Gastrocnemius medialis (tissue), 4 donors: Measurements from ENCODE around the gene ISCA2. TPM values are rescaled to one million over a fixed set of nuclear protein-coding genes. Genes with fewer than 3 reads are reported as not detected.

Experiments used
- ATAC-seq, 2 donors: fragments of 150-250 bp; one replicate each; pipeline ENCODE4 v1.9.1; 2016
- DNase-seq, 2 donors: peaks; one replicate each; pipeline ENCODE4 v3.0.0-alpha.2; 2019
- H3K27ac ChIP-seq, 4 donors: fragments of 200-600 bp; sonication (generic); 1 replicate in 1 of 4; 2 replicates in 3 of 4; pipeline ENCODE4 v1.5.1; 2016 to 2018; ENCODE audit warnings: mild to moderate bottlenecking in 2 of 4, moderate library complexity in 1 of 4
- H3K27me3 ChIP-seq, 3 donors: fragments of 200-600 bp; sonication (generic) in 2 of 3; 1 replicate in 1 of 3; 2 replicates in 2 of 3; pipeline versions ENCODE4 v1.5.1 to v1.6.0; 2016 to 2019; ENCODE audit warnings: mild to moderate bottlenecking in 1 of 3, moderate library complexity in 1 of 3
- H3K36me3 ChIP-seq, 2 donors: fragments of 200-600 bp; sonication (generic) in 1 of 2; one replicate each; pipeline ENCODE4 v1.5.1; 2017 to 2018
- H3K4me1 ChIP-seq, 2 donors: fragments of 200-600 bp; sonication (generic) in 1 of 2; one replicate each; pipeline ENCODE4 v1.5.1; 2016 to 2017; ENCODE audit warnings: mild to moderate bottlenecking in 2 of 2
- H3K4me3 ChIP-seq, 4 donors: fragments of 200-600 bp; sonication (generic) in 3 of 4; 1 replicate in 1 of 4; 2 replicates in 3 of 4; pipeline ENCODE4 v1.5.1; 2016 to 2019; ENCODE audit warnings: mild to moderate bottlenecking in 2 of 4
- H3K9me3 ChIP-seq, 3 donors: fragments of 200-600 bp; sonication (generic) in 2 of 3; 1 replicate in 1 of 3; 2 replicates in 2 of 3; pipeline ENCODE4 v1.5.1; 2016 to 2019
- CTCF ChIP-seq, 5 experiments: fragments of 450-650 bp in 3 of 5; fragments of 200-600 bp in 2 of 5; sonication (generic) in 2 of 5; IDR thresholded peaks in 4 of 5; conservative IDR thresholded peaks in 1 of 5; 1 replicate in 4 of 5; 2 replicates in 1 of 5; pipeline ENCODE4 v1.5.1; 2016 to 2019; ENCODE audit warnings: antibody characterized with exemption in 5 of 5, mild to moderate bottlenecking in 3 of 5, moderate library complexity in 3 of 5
- POLR2A ChIP-seq, 2 donors: fragments of 450-650 bp; IDR thresholded peaks; one replicate each; pipeline ENCODE4 v1.6.1; 2017; ENCODE audit warnings: antibody characterized with exemption in 2 of 2, mild to moderate bottlenecking in 2 of 2, moderate library complexity in 2 of 2
- in situ Hi-C, 4 donors: fragments of 200-750 bp; cut with MboI; loops; one replicate each; pipeline versions ENCODE4 v1.15.0 to v1.8.0; 2017; ENCODE audit warnings: low sequenced_read_pairs in 4 of 4
- intact Hi-C: fragments of 100-400 bp; cut with DNase I; formaldehyde crosslinking; loops from one replicate; pipeline ENCODE4 v1.15.1; 2023; ENCODE audit warnings: low total_unique reads
- total RNA-seq, 4 donors: library from RNA; depleted of rRNA; stranded (reverse); fragments of >200 nt; gene quantifications; one replicate each; pipeline versions ENCODE4 v1.1.0 to v1.2.3, GENCODE V29; 2016

Gene ISCA2
- total RNA-seq, 4 donors from 2014 or later, result 9.9 to 11.6 (median 11.4) TPM

GRCh38 chr14:74504412-74504811 is 10.8 kb downstream of the ISCA2 start:
- Histone ChIP-seq H3K36me3 (no peaks in the 10 kb centered on the region), H3K4me1 (no peaks in the 10 kb centered on the region), H3K9me3 (no peaks in the 10 kb centered on the region), H3K4me3 (no peak overlapping the region), H3K27me3 (no peaks in the 10 kb centered on the region), H3K27ac (no peak overlapping the region)
- in situ Hi-C loops, result no loop called here
- ATAC-seq, result no peak
- TF ChIP-seq POLR2A (IDR thresholded peaks at IDR 0.05), result no peak
- no peak for TF ChIP-seq CTCF (IDR thresholded peaks at IDR 0.05 in 4 of 5, conservative IDR thresholded peaks at IDR 0.05 in 1 of 5)
- intact Hi-C loops, result no loop called here
- DNase-seq, result no peak

GRCh38 chr14:74504874-74505720 is 11.5 kb downstream of the ISCA2 start:
- no peak for TF ChIP-seq CTCF (IDR thresholded peaks at IDR 0.05 in 4 of 5, conservative IDR thresholded peaks at IDR 0.05 in 1 of 5)
- no peak for TF ChIP-seq POLR2A (IDR thresholded peaks at IDR 0.05)
- Histone ChIP-seq H3K27me3 (no peaks in the 10 kb centered on the region), H3K4me1 (no peaks in the 10 kb centered on the region), H3K4me3 (no peak overlapping the region), H3K9me3 (no peaks in the 10 kb centered on the region), H3K27ac (no peak overlapping the region), H3K36me3 (no peaks in the 10 kb centered on the region)
- DNase-seq, result no peak
- no peak for ATAC-seq
- intact Hi-C loops, result no loop called here
- in situ Hi-C loops, result no loop called here

DNA sequence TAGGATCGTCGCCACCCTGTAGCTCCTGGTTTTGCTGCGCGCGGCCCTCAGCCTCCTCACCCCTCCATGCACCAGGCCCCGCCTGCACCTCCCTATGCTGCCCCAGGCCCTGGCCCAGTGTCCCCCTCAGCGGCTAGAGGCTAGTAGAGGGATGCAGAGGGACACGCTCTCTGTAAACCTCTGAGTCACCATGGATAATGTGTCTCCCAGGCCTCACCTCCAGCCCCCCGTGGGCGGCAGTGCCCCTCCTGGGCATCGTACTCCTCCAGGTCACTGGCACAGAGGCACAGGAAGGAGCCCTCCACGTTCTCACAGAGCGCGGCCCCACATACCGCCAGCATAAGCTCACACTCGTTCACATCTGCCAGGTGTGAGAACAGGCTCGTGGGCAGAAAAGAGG is 12.3 kb downstream of the ISCA2 start:
- Histone ChIP-seq H3K36me3 (no peaks in the 10 kb centered on the region), H3K4me3 (no peak overlapping the region), H3K27me3 (no peaks in the 10 kb centered on the region), H3K27ac (no peak overlapping the region), H3K4me1 (no peaks in the 10 kb centered on the region), H3K9me3 (no peaks in the 10 kb centered on the region)
- DNase-seq, result no peak
- TF ChIP-seq CTCF (IDR thresholded peaks at IDR 0.05 in 4 of 5, conservative IDR thresholded peaks at IDR 0.05 in 1 of 5) (no peak), POLR2A (IDR thresholded peaks at IDR 0.05) (no peak)
- ATAC-seq, result no peak
- intact Hi-C loops (no loop called here), in situ Hi-C loops (no loop called here)

- no peak for DNase-seq
- intact Hi-C loops (no loop called here), in situ Hi-C loops (no loop called here)
- H3K27ac ChIP-seq, result no peak overlapping the region
- no peak overlapping the region for H3K4me3 ChIP-seq
- no peaks in the 10 kb centered on the region for H3K9me3 ChIP-seq
- no peaks in the 10 kb centered on the region for H3K27me3 ChIP-seq
- no peaks in the 10 kb centered on the region for H3K36me3 ChIP-seq
- H3K4me1 ChIP-seq, result no peaks in the 10 kb centered on the region
- ATAC-seq, result no peak
- no peak for TF ChIP-seq POLR2A (IDR thresholded peaks at IDR 0.05)
Observed at GRCh38 chr14:74506411-74506851, 12.9 kb downstream of the ISCA2 start.

GRCh38 chr14:74507085-74507484 is 13.5 kb downstream of the ISCA2 start:
- intact Hi-C loops (no loop called here), in situ Hi-C loops (no loop called here)
- no peak for ATAC-seq
- DNase-seq, result no peak
- no peaks in the 10 kb centered on the region for H3K4me1 ChIP-seq
- no peaks in the 10 kb centered on the region for H3K36me3 ChIP-seq
- TF ChIP-seq POLR2A (IDR thresholded peaks at IDR 0.05) (no peak), CTCF (IDR thresholded peaks at IDR 0.05 in 4 of 5, conservative IDR thresholded peaks at IDR 0.05 in 1 of 5) (no peak)
- no peaks in the 10 kb centered on the region for H3K27me3 ChIP-seq
- no peak overlapping the region for H3K4me3 ChIP-seq
- no peaks in the 10 kb centered on the region for H3K9me3 ChIP-seq
- no peak overlapping the region for H3K27ac ChIP-seq
